Measurements from ENCODE around the gene INPP4B. TPM values are rescaled to one million over a fixed set of nuclear protein-coding genes. Genes with fewer than 3 reads are reported as not detected.

INPP4B gene
- total RNA-seq, 1 donor from 2014 or later, result 32.7 TPM

DNA sequence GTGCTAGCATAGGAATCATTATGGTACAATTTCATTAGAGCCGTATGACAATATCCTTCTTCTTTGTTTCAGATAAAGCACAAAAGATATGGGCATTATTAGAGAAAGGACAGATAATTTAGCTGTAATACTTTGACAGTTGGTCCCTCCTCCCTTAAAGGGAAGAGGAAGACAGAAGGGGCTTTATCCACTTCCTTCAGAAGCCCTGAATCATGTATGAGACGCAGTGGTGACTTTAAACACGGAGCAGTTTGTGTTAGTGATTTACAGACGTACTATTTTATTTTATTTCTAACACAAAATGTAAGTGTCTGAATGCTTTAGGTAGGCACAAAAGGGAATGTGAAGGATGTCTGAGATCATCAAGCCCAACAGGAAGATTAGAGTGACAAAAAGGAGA, 742.1 kb downstream of the INPP4B start:
- Histone ChIP-seq H3K4me1 (no peaks in the 10 kb centered on the region), H3K27ac (no peak overlapping the region), H3K9me3 (no peaks in the 10 kb centered on the region), H3K27me3 (no peaks in the 10 kb centered on the region), H3K36me3 (no peaks in the 10 kb centered on the region), H3K4me3 (no peak overlapping the region)
- DNase-seq (ENCODE audit: low spot score in 2 of 2), result no peak
- intact Hi-C loops (cut with DNase I), result no loop called here
- TF ChIP-seq, protein P1, sequence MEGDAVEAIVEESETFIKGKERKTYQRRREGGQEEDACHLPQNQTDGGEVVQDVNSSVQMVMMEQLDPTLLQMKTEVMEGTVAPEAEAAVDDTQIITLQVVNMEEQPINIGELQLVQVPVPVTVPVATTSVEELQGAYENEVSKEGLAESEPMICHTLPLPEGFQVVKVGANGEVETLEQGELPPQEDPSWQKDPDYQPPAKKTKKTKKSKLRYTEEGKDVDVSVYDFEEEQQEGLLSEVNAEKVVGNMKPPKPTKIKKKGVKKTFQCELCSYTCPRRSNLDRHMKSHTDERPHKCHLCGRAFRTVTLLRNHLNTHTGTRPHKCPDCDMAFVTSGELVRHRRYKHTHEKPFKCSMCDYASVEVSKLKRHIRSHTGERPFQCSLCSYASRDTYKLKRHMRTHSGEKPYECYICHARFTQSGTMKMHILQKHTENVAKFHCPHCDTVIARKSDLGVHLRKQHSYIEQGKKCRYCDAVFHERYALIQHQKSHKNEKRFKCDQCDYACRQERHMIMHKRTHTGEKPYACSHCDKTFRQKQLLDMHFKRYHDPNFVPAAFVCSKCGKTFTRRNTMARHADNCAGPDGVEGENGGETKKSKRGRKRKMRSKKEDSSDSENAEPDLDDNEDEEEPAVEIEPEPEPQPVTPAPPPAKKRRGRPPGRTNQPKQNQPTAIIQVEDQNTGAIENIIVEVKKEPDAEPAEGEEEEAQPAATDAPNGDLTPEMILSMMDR (IDR thresholded peaks at IDR 0.05), result no peak

DNA sequence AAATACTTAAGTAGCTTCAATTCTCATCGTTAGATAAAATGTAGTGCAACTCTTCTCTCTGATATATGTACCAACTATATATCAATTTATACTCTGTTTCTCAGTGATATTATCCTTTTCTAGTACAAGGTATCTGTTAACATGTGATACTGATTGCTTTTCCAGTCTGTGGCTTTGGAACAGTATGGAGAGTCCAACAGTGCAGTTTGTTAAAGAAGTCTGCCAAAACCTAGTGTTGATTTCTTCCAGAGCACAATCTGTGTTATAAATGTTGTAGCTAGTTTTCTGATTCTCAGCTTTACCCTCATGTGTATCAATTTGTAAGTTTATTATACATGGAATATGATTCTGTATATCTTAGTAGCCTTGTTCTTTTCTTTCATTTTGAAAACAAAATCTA, 744.7 kb downstream of the INPP4B start:
- TF ChIP-seq, protein P1 (IDR thresholded peaks at IDR 0.05), result no peak
- Histone ChIP-seq H3K9me3 (no peaks in the 10 kb centered on the region), H3K4me1 (peaks cover 0 to 2% of the 10 kb centered on the region in 2 donors), H3K27me3 (no peaks in the 10 kb centered on the region), H3K36me3 (no peaks in the 10 kb centered on the region), H3K27ac (no peak overlapping the region), H3K4me3 (no peak overlapping the region)
- no peak for DNase-seq (ENCODE audit: low spot score in 2 of 2)
- intact Hi-C loops (cut with DNase I), result no loop called here

DNA sequence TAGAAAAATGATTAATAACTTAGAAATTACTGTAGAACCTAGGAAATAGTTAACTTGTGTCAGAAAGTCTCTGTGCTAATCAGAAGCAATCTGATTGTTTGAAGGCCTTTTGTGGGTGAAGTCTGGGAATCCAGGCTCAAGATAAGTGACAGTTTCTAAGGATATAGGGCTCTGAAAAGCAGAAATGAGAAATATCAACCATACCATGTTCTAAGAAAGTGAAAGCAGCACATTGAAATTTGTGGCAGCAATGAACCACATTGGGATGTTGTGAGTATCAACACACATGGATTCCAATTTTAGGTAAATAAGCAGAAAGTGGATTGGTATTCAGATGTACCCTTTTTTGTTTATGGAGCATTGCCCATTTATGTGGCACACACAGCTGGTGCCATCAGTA, 745.2 kb downstream of the INPP4B start:
- intact Hi-C loops (cut with DNase I), result no loop called here
- no peaks in the 10 kb centered on the region for H3K27me3 ChIP-seq
- DNase-seq (ENCODE audit: low spot score in 2 of 2), result no peak
- no peaks in the 10 kb centered on the region for H3K9me3 ChIP-seq
- no peak overlapping the region for H3K4me3 ChIP-seq
- TF ChIP-seq, protein P1 (IDR thresholded peaks at IDR 0.05), result no peak
- no peaks in the 10 kb centered on the region for H3K36me3 ChIP-seq
- no peak overlapping the region for H3K27ac ChIP-seq
- peaks cover 0 to 5% of the 10 kb centered on the region in 2 donors for H3K4me1 ChIP-seq

DNA sequence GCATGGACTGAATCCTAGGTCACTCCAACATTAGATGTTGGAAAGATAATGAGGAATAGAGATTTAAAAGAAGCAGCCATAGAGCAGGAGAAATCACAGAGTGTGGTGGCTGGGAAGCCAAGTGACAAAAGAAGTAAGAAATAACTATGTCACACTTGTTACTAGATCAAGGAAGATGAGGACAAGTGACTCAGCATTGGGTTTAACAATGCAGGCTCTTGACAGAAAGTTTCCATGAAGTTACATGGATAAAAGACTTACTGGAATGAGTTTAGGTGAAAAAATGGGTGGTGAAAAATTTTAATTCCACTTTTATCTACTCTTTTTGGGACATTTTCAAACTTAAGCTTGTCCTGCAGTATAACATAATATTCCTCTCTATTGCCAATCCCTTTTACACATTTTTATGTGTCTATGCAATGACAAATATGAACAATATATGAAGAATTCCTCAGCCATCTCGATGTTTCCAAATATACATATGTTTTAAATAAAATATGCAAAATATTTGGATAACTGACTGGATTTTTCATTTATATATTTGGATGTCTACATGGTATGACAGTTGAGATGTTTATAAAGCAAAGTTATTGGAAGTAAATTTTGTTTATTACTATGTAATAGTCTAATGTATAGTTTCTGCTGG, 747.1 kb downstream of the INPP4B start:
- TF ChIP-seq, protein P1 (IDR thresholded peaks at IDR 0.05), result no peak
- no peak overlapping the region for H3K4me3 ChIP-seq
- peaks cover 0 to 5% of the 10 kb centered on the region in 2 donors for H3K4me1 ChIP-seq
- H3K9me3 ChIP-seq, result no peaks in the 10 kb centered on the region
- no peaks in the 10 kb centered on the region for H3K27me3 ChIP-seq
- intact Hi-C loops (cut with DNase I), result loop anchor here (10.0 kb wide), 5 partner anchors 276 to 1344 kb away; partner anchors contain the start of genes TBC1D9, USP38 and ZNF330
- no peaks in the 10 kb centered on the region for H3K36me3 ChIP-seq
- no peak for DNase-seq (ENCODE audit: low spot score in 2 of 2)
- no peak overlapping the region for H3K27ac ChIP-seq

DNA sequence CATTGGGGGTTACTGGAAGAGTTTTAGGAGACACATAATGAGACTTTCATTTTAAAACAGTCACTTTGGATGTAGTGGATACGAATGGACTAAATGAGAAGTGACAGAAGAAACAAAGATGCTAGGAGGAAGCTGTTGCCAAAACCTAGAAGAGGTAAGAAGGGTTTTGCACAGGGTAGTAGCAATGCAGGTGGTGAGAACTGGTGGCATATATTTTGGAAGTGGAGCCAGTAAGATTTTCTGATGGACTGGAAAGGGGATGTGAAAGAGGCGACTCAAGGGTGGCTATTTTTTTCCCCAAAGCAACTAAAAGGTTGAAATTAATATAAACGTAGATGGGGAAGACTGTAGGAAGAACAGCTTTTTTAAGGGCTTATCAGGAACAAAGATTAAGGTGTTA, 747.7 kb downstream of the INPP4B start:
- Histone ChIP-seq H3K27ac (no peak overlapping the region), H3K4me3 (no peak overlapping the region), H3K27me3 (no peaks in the 10 kb centered on the region), H3K9me3 (no peaks in the 10 kb centered on the region), H3K4me1 (peaks cover 0 to 5% of the 10 kb centered on the region in 2 donors), H3K36me3 (no peaks in the 10 kb centered on the region)
- no peak for DNase-seq (ENCODE audit: low spot score in 2 of 2)
- intact Hi-C loops (cut with DNase I), result loop anchor here (10.0 kb wide), 5 partner anchors 276 to 1344 kb away; partner anchors contain the start of genes TBC1D9, USP38 and ZNF330
- TF ChIP-seq, protein P1 (IDR thresholded peaks at IDR 0.05), result no peak

All from ascending aorta (tissue), 2 donors.